Mucosa of gallbladder (tissue), 1 donor: ENCODE data around the gene PLD4. TPM values are rescaled to one million over a fixed set of nuclear protein-coding genes. Genes with fewer than 3 reads are reported as not detected.
"Not testable (repeated sequence)": the region's sequence is repeated elsewhere in the genome, so short reads cannot be mapped to it uniquely, and the experiment has no call there.

Source experiments
- DNase-seq: peaks from one replicate; pipeline ENCODE4 v3.0.0-alpha.2; 2020; ENCODE audit warnings: low spot score
- total RNA-seq: library from RNA; stranded (reverse); gene quantifications from one replicate; pipeline ENCODE4 v1.2.1, GENCODE V29; 2021
- donor health status: DM: no; HTN: no; CAD: no.

Gene PLD4
- total RNA-seq, 1 donor from 2014 or later, result 16.7 TPM

DNA sequence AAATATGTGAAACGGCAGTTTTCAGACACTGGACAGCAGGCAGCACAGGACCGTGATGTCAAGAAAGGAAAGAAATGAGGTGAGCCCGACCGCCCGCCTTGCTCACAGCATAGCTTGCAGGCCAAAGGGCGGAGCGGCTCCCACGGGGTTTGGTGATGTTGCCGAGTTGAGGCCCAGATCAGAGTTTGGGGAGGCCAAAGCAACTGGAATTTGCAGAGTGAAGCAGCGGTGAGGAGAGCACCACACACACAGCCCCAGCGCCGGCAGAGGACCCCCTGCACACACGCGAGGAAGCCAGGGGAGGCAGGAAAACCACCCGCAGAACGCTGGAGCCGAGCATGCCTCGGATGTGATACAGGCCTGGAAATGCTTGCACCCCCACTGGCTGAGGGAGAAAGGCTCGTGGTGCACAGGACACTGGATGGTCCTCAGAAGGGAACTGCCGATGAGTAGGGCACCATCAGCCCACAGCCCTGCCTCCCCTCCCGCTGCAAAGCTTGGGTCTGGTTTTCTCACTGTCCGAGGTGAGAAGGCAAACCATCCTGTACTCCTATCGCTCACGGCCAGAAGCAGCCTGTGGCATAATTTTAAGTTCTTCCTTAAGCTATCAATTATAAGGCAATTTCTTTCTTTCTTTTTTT is 25.7 kb upstream of the PLD4 start:
- DNase-seq, result no peak

- DNase-seq, result no peak
Measured at GRCh38 chr14:104899781-104900180, 24.9 kb upstream of the PLD4 start.

GRCh38 chr14:104900639-104901512 is 23.8 kb upstream of the PLD4 start:
- DNase-seq, result no peak

GRCh38 chr14:104903990-104904389 is 20.7 kb upstream of the PLD4 start:
- DNase-seq, result no peak

DNA sequence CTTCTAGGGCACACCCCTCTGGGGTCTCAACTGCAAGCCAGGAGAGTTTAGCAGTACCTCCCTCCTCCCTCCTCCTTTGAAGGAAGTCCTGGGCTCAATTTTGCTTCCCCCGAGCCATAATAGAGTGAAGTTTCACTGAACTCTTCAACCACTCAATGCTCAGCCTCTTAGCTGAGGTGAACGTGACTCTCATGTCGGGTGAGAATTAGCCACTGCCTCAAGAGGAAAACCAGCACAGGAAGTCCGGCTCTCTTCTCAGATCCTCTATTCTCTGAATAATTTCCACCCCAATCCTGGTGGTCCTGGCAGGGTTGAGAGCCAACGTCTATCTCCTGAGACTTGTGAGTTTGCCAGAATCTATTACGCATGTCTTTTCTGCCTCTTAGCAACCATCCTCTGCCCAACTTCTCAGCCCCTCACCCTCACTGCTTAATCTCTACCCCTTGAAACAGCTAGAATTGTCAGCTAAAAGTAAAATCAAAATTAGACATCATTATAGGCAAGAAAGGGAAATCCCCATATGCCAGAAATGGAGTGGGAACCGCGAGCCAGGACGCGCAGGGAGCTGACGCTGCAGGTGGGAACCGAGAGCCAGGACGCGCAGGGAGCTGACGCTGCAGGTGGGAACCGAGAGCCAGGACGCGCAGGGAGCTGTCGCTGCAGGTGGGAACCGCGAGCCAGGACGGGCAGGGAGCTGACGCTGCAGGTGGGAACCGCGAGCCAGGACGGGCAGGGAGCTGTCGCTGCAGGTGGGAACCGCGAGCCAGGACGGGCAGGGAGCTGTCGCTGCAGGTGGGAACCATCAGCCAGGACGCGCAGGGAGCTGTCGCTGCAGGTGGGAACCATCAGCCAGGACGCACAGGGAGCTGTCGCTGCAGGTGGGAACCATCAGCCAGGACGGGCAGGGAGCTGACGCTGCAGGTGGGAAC is 19.8 kb upstream of the PLD4 start:
- not testable (repeated sequence) for DNase-seq

DNA sequence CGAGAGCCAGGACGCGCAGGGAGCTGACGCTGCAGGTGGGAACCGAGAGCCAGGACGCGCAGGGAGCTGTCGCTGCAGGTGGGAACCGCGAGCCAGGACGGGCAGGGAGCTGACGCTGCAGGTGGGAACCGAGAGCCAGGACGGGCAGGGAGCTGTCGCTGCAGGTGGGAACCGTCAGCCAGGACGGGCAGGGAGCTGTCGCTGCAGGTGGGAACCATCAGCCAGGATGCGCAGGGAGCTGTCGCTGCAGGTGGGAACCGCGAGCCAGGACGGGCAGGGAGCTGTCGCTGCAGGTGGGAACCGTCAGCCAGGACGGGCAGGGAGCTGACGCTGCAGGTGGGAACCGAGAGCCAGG is 19.1 kb upstream of the PLD4 start:
- DNase-seq, result not testable (repeated sequence)

GRCh38 chr14:104908303-104908702 is 16.4 kb upstream of the PLD4 start:
- no peak for DNase-seq

DNA sequence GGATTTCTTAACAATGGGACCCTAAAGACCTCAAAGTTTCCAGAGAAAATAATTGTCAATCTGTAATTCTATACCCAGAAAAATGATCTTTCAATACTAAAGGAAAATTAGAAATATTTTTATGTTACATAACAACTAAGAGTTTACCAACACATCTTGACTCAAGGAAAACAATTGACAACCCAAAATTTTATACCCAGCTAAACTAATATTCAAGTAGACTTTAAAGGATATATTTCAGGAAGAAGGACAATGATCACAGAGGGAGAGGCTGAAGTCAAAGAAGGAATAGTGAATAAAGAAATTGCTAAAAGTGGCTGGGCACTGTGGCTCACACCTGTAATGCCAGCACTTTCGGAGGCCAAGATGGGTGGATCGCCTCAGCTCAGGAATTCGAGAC is 12.6 kb upstream of the PLD4 start:
- no peak for DNase-seq

GRCh38 chr14:104913435-104913834 is 11.2 kb upstream of the PLD4 start:
- no peak for DNase-seq

GRCh38 chr14:104917116-104917515 is 7.6 kb upstream of the PLD4 start:
- no peak for DNase-seq

DNA sequence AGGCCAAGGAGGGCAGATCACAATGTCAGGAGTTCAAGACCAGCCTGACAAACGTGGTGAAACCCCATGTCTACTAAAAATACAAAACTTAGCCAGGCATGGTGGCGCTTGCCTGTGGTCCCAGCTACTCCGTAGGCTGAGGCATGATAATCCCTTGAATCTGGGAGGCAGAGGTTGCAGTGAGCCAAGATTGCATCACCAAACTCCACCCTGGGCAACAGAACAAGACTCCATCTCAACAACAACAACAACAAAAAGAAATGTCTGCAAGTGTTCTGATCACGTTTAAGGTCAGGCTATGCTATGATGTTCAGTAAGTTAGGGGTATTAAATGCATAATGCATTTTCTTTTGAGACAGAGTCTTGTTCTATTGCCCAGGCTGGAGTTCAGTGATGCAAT is 6.7 kb upstream of the PLD4 start:
- no peak for DNase-seq

- DNase-seq, result not testable (repeated sequence)
Measured at GRCh38 chr14:104919152-104919992, 5.3 kb upstream of the PLD4 start.

GRCh38 chr14:104919993-104920315 is 4.7 kb upstream of the PLD4 start:
- DNase-seq, result no peak

DNA sequence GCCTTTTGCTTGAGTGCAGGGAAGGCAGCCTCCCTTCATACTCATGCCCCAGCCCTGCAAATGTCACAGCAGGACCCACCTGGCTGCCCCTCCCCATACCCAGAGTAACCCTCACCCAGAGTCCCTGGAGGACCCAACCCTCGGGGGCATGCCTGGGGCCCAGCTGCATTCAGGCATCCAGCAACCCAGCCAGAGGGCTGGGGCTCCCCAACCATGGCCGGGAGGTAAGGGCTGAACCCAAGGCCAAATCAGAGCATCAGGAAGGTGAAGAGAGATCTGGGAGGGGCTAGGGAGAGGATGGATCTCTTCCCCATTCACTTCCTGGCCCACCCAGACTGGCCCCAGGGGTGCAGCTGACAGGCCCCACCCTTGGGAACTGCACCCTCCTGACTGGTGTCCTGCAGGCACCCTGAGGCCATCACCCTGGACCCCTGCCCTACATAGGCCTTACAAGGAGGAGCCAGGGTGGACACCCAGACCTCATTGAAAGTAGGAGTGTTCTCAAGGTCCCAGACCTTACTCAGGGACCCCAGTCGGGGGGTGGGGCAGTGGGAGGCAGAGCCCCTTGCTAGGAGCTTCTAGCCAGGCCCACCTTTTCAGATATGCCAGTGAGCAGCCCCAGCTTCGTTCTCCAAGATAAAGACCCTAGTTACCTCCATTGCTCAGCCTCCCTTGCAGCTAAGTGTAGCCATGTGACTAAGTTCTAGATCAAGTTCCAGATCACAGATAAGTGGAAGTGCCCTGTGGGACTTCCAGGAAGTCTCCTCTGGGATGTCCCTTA is 849 bp upstream of the PLD4 start:
- no peak for DNase-seq

DNA sequence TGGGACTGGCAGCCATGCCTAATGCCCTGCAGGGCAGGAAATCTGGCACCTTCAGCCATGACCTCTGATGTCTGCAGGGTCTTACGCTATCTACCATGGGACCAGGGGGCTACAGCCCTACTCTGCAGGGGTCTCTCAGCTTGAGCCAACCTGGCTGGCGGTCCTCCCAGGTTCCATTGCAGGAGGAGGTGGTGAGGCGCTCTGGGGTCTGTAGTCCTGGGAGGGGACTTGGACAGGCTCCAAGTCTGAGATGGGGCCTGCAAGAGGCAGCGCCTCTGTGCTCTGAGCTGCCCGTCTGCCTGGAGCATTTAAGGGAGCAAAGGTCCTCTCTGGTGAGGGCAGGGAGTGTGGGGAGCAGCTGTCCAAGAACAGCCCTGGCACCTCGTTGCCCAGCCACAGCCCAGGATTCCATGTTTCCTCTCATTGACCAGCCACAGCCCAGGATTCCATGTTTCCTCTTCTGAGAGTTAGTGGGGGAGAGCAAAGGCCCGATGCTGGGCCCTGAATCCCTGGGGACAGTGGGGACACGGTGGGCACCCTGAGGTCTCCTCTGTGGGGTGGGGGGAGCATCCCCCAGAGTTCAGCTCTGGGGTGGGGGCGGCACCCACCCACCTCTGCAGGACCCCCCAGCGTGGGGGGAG is 655 bp downstream of the PLD4 start:
- no peak for DNase-seq

GRCh38 chr14:104925855-104926609 is 1.4 kb downstream of the PLD4 start:
- no peak for DNase-seq

DNA sequence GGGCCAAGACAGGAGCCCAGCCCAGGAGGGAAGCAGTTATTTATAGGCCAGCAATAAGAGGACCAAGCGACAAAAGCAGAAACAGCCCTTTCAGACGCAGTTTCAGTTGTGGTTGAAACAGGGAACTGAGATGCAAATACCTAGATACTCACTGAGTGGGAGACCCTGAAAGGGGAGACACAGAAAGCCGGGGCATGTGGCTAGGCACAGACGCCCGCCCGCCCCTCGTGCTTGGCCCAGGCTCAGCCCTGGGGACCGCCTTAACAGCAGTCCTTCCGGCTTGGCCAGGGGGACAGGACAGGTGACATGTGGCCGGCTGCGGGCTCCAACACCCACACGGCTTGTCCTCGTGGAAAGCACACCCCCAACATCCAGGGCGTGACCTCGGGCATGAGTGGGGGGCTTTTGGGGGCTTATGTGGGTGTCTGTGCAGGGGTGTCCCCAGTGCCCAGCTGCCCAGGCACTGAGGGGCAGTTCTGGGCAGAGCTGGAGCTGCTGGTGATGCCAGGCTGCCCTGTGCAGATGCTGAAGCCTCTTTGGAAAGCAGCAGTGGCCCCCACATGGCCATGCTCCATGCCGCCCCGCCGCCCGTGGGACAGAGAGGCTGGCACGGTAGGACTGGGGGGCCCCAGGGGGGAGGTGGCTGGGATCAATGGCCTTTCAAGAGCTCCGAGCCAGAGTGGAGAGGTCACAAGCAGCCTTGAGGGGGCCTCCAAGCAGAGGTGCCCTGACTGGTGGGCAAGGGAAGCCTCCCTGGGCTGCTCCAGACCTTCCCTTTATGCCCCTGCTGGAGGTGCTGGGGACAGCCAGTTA is 2.1 kb downstream of the PLD4 start:
- no peak for DNase-seq

- no peak for DNase-seq
Measured at GRCh38 chr14:104927432-104927816, 2.7 kb downstream of the PLD4 start.

- DNase-seq, result no peak
Measured at GRCh38 chr14:104927901-104928300, 3.2 kb downstream of the PLD4 start.
